HUES6 (cell line): Measurements from ENCODE around the gene RBM15.

Experiments used
- H3K27ac ChIP-seq: 2 replicates; pipeline ENCODE4 v1.7.0; 2013; ENCODE audit warnings: low read depth, mild to moderate bottlenecking, low read length, inconsistent platforms
- H3K27me3 ChIP-seq: 2 replicates; pipeline ENCODE4 v1.6.1; 2013; ENCODE audit warnings: low read length; ENCODE audit not compliant: control insufficient read depth, insufficient read depth
- H3K36me3 ChIP-seq: 2 replicates; pipeline ENCODE4 v1.6.1; 2013; ENCODE audit warnings: low read length; ENCODE audit not compliant: control insufficient read depth, insufficient read depth
- H3K4me1 ChIP-seq: 2 replicates; pipeline ENCODE4 v1.6.1; 2013; ENCODE audit warnings: low read length; ENCODE audit not compliant: control insufficient read depth, insufficient read depth
- H3K4me3 ChIP-seq: 2 replicates; pipeline ENCODE4 v1.5.1; 2013; ENCODE audit warnings: low read depth, low read length
- H3K9ac ChIP-seq: one replicate; pipeline ENCODE4 v1.6.1; 2013; ENCODE audit warnings: mild to moderate bottlenecking, low read length
- H3K9me3 ChIP-seq: 2 replicates; pipeline ENCODE4 v1.6.1; 2013; ENCODE audit warnings: low read depth, low read length; ENCODE audit not compliant: control insufficient read depth, insufficient read depth

RBM15 gene

DNA sequence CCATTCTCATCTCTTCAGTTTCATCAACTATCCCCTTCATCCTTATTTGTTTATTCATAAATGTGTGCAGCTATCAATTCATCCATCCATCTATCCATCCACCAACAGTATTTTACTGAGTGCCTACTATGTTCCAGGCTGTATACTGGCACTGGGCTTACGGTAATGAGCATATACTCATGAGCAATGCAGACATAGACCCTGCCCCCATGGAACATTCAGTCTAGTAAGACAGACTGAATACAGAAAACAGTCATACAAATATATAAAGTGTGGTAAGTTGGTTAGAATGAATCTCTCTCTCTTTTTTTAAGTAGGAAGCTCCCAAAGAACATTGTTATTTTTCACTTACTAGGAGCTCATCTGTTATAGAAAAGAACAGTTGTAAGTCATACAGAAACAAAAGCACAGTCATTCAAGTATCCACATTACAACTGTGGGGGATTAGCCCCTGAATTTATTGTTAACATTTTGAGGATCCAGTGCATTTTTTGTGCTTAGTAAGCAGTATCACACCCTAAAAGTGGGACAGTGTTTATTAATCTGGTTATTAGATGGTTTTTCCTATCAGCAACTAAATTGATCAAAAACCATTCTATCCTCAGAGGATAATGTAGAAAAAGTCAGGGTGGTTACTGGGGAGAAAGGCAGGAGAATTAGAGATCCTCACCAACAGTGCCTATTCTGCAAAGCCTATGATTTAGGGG is 48.0 kb downstream of the RBM15 start:
- Histone ChIP-seq H3K9me3 (no peaks in the 10 kb centered on the region), H3K27ac (no peak overlapping the region), H3K4me1 (peaks cover 16% of the 10 kb centered on the region), H3K9ac (no peak overlapping the region), H3K27me3 (no peaks in the 10 kb centered on the region), H3K36me3 (peaks cover 8% of the 10 kb centered on the region), H3K4me3 (no peak overlapping the region)

DNA sequence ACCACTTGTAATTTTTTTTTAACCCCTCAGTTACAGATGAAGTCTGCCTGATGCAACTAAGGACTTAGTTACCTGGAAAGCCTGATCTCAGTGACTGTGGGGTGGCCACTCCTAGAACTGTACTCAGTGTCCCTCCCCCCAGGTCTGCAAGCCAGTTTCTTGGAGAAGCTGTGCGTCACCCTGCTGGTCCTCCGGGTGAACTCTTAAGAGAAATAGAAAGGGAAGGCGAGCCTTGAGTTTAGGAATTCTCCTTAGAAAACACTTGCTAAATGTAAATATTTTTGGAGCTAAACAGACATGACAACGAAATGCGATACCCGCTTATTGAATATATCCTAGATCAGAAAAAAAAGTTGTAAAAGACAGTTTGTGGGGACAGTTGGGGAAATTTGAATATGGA is 50.9 kb downstream of the RBM15 start:
- Histone ChIP-seq H3K27me3 (no peaks in the 10 kb centered on the region), H3K4me1 (peaks cover 16% of the 10 kb centered on the region), H3K27ac (no peak overlapping the region), H3K9me3 (no peaks in the 10 kb centered on the region), H3K9ac (no peak overlapping the region), H3K36me3 (no peaks in the 10 kb centered on the region), H3K4me3 (no peak overlapping the region)

DNA sequence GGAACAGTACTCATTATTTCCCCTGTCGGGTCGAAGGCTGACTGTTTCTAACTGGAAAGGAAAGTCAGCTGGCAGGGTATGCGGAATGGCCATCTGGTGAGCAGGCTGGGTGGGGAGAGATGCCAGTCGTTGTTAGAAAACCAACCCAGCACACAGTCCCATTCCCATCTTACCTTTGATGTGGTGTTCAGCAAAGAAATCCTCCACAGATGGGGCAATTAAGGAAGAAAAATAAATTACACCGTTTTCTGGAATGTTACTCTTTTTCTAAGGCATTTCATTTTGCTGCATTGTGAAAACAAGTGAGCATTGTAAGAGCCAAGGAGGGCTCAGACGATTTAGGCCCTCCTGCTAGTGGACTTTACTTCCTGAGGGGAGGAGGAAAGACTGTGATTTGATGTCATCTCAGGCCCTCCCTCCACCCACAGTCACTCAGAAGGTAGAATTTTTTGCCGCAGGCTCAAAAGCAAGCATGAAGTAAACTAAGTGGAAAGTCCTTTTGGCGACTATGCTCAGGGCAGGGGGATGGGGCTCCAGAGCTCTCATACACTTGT is 51.6 kb downstream of the RBM15 start, which contains the start of gene SLC16A4:
TSS of gene SLC16A4 (minus strand) at position 335 of the 554 bp plus-strand sequence. CDS start 1,703 bp downstream, outside the sequence.
- H3K27me3 ChIP-seq = no peaks in the 10 kb centered on the region
- H3K4me1 ChIP-seq = peaks cover 16% of the 10 kb centered on the region
- H3K27ac ChIP-seq = no peak within 1 kb of the TSS
- no peaks in the 10 kb centered on the region for H3K9me3 ChIP-seq
- H3K4me3 ChIP-seq = no peak within 1 kb of the TSS
- H3K36me3 ChIP-seq = 0 out of 2 replicates have a peak, but pooled peaks cover 3% of the 10 kb centered on the region
- no peak within 1 kb of the TSS for H3K9ac ChIP-seq

DNA sequence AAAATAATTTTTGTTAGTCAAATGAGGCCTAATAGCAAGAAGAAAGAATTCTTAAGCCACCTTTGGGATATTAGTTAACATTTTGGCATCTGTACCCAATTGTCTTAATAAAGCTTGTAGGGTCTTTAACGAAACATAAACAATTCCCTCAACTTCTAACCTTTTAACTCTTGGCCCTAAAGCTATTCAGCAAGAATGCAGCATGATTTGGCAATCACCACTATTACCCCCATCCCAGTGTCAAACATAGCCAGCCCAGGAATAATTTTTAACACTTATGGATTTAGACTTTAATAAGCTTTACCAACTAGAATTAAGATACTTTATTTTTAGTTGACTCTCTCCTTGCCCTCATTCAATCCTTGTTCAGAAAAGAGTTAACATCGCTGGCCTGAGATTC is 54.1 kb downstream of the RBM15 start:
- H3K4me1 ChIP-seq = peaks cover 16% of the 10 kb centered on the region
- H3K27ac ChIP-seq = no peak overlapping the region
- no peak overlapping the region for H3K4me3 ChIP-seq
- no peaks in the 10 kb centered on the region for H3K27me3 ChIP-seq
- H3K9me3 ChIP-seq = peaks cover 5% of the 10 kb centered on the region; the same call in 1 of the 2 replicates
- no peak overlapping the region for H3K9ac ChIP-seq
- H3K36me3 ChIP-seq = peaks cover 4% of the 10 kb centered on the region; the same call in 1 of the 2 replicates

DNA sequence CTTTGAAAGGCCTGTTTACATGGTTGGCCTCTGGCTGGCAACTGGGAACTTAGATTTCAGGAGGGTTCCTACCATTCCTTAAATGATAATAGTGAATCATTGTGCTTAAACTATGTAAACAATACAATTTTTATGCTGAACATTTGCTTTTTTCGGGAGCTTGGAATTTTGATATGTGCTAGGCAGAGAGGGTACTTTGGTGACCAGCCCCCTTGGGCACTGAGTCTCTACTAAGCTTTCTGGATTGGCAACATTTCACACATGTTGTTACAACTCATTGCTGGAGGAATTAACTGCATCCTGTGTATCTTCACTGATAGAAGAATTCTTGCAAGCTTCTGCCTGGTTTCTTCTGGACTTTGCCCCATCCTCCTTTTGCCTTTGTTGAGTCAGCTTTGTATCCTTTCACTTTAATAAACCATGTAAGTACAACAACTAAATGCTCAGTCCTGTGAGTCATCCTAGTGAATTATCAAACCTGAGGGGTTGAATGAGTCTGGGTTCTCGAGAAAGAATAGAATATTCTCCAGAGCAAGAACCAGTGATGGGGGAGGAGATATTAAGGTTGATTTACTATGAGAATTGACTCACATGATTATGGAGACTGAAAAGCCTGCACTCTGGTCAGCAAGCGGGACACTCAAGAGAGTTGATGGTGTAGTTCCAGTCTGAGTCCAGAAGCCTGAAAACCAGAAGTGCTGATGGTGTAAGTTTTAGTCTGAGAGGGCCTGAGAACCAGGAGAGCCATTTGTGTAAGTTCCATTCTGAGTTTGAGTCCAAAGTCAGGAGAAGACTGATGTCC is 54.7 kb downstream of the RBM15 start:
- H3K4me3 ChIP-seq = no peak overlapping the region
- H3K36me3 ChIP-seq = peaks cover 9% of the 10 kb centered on the region; the same call in 1 of the 2 replicates
- H3K9me3 ChIP-seq = peaks cover 5% of the 10 kb centered on the region; the same call in 1 of the 2 replicates
- no peaks in the 10 kb centered on the region for H3K27me3 ChIP-seq
- no peak overlapping the region for H3K27ac ChIP-seq
- H3K4me1 ChIP-seq = peaks cover 16% of the 10 kb centered on the region
- H3K9ac ChIP-seq = no peak overlapping the region

DNA sequence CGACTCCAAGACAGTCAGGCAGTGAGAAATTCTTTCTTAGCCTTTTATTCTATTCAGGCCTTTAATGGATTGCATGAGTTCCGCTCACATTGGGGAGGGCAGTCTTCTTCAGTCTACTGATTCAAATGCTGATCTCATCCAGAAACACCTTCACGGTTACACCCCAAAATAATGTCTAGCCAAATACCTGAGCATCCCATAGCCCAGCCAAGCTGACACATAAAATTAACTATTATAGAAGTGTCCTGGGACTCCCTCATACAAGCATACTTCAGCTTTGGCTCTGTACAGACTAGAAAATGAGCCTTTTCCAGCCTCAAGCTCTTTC is 55.3 kb downstream of the RBM15 start:
- Histone ChIP-seq H3K4me3 (no peak overlapping the region), H3K27me3 (no peaks in the 10 kb centered on the region), H3K4me1 (peaks cover 15% of the 10 kb centered on the region), H3K9me3 (peaks cover 5% of the 10 kb centered on the region; the same call in 1 of the 2 replicates), H3K36me3 (peaks cover 9% of the 10 kb centered on the region; the same call in 1 of the 2 replicates), H3K9ac (no peak overlapping the region), H3K27ac (no peak overlapping the region)
